Upper lobe of right lung (tissue), 1 donor: Measurements from ENCODE around the gene CHST5. TPM values are rescaled to one million over a fixed set of nuclear protein-coding genes. Genes with fewer than 3 reads are reported as not detected.

Experiments used
- ATAC-seq: fragments of 200-7000 bp; cut with Tn5 transposase; one replicate; pipeline ENCODE4 v1.9.1; 2020; ENCODE audit warnings: mild to moderate bottlenecking, moderate library complexity
- DNase-seq: peaks from one replicate; pipeline ENCODE4 v3.0.0-alpha.2; 2020
- H3K27ac ChIP-seq: fragments of 200-600 bp; one replicate; pipeline ENCODE4 v1.8.0; 2022
- H3K27me3 ChIP-seq: fragments of 200-600 bp; one replicate; pipeline ENCODE4 v1.8.0; 2022; ENCODE audit warnings: mild to moderate bottlenecking
- H3K36me3 ChIP-seq: fragments of 200-600 bp; one replicate; pipeline ENCODE4 v1.8.0; 2022
- H3K4me1 ChIP-seq: fragments of 200-600 bp; one replicate; pipeline ENCODE4 v1.8.0; 2022
- H3K4me3 ChIP-seq: fragments of 200-600 bp; one replicate; pipeline ENCODE4 v1.8.0; 2022; ENCODE audit warnings: mild to moderate bottlenecking
- H3K9me3 ChIP-seq: fragments of 200-600 bp; one replicate; pipeline ENCODE4 v1.8.0; 2022
- CTCF ChIP-seq: fragments of 200-600 bp; IDR thresholded peaks from one replicate; pipeline ENCODE4 v1.8.0; 2022; ENCODE audit warnings: antibody characterized with exemption
- intact Hi-C: fragments of 100-400 bp; cut with DNase I; formaldehyde crosslinking; loops from one replicate; pipeline ENCODE4 v1.11.0; 2022
- total RNA-seq: library from RNA; stranded (reverse); fragmentation: NEBNext Ultra II Directional; extraction: Animal tissue kit (Norgen Biotek cat#: 25700); gene quantifications from one replicate; pipeline ENCODE4 v1.2.1, GENCODE V29; 2021
- donor health status: DM: no; HTN: yes; CAD: no; lungs with severe emphysema.

CHST5 gene
- total RNA-seq, 1 donor from 2014 or later = not detected

GRCh38 chr16:75566758-75567255 lies 30.9 kb upstream of the CHST5 start:
- no peak for TF ChIP-seq CTCF
- intact Hi-C loops = no loop called here
- peak overlapping the region; percentile 100 for H3K4me3 ChIP-seq
- peaks cover 39% of the 10 kb centered on the region for H3K4me1 ChIP-seq
- peaks cover 39% of the 10 kb centered on the region for H3K36me3 ChIP-seq
- H3K27me3 ChIP-seq = no peaks in the 10 kb centered on the region
- peak overlapping the region; percentile 87 for H3K27ac ChIP-seq
- ATAC-seq (peak; percentile 2), DNase-seq (no peak)
- no peaks in the 10 kb centered on the region for H3K9me3 ChIP-seq

DNA sequence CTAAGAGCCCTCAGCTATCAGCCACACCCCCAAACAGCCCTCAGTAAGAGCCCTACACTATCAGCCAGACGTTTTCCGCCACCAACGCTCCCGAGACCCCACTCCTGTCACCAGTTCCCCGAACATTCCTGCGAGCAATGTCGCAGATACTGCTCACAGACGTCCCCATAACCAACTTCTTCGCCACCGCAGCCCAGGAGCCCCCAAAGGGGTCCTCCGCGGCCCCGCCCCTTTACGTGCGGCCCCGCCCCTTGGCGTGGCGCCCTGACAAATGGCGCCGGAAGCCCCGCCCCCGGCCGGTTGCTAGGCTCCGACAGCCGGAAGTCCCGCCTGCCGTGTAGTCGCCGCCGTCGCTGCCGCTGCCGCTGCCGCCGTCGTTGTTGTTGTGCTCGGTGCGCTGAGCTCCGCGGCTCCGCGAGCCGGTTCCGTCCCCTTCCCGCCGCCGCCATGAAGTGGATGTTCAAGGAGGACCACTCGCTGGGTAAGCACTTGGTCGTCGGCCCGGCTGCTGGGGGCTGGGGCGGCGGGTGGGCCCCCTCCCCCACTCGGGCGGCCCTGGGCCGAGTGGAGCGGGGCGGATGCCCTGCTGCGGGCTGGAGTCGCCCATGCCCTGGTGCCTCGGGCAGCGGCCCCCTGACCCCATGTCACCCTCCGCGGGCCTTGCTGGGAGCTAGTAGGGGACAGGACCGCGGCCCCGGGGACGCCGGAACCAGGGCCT lies 30.3 kb upstream of the CHST5 start, which contains the start of gene GABARAPL2:
Gene GABARAPL2, plus strand, starts transcription at position 340 of the 718 bp plus-strand sequence. Its CDS starts 108 bp downstream, at position 448.
- Histone ChIP-seq H3K36me3 (peaks cover 35% of the 10 kb centered on the region), H3K4me1 (peaks cover 33% of the 10 kb centered on the region), H3K27me3 (no peaks in the 10 kb centered on the region), H3K9me3 (no peaks in the 10 kb centered on the region), H3K4me3 (peak within 1 kb of the TSS; percentile 100), H3K27ac (peak within 1 kb of the TSS; percentile 87)
- DNase-seq (peak; percentile 94), ATAC-seq (peak; percentile 95)
- intact Hi-C loops = no loop called here
- no peak for TF ChIP-seq CTCF

DNA sequence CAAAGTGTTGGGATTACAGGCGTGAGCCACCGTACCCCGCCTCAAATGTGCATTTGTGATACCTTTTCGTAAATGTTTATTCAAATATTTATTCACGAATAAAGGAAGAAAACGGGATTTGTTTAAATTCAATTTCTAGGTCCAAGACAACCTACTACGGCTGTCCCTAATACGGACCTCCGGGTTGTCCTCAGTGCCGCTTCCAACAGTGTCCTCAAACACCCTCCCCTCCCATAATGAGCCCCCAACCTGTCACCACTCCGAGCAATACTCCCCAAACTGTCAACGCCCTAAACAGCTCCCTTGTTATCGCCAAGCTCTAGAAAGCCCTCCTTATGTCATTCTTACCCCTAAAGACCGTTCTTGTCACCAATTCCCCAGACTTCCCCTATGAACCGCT lies 29.7 kb upstream of the CHST5 start:
- Histone ChIP-seq H3K27ac (peak overlapping the region; percentile 87), H3K4me1 (peaks cover 27% of the 10 kb centered on the region), H3K4me3 (peak overlapping the region; percentile 100), H3K27me3 (no peaks in the 10 kb centered on the region), H3K36me3 (peaks cover 29% of the 10 kb centered on the region), H3K9me3 (no peaks in the 10 kb centered on the region)
- no peak for ATAC-seq
- TF ChIP-seq CTCF = no peak
- DNase-seq = no peak
- intact Hi-C loops = no loop called here

DNA sequence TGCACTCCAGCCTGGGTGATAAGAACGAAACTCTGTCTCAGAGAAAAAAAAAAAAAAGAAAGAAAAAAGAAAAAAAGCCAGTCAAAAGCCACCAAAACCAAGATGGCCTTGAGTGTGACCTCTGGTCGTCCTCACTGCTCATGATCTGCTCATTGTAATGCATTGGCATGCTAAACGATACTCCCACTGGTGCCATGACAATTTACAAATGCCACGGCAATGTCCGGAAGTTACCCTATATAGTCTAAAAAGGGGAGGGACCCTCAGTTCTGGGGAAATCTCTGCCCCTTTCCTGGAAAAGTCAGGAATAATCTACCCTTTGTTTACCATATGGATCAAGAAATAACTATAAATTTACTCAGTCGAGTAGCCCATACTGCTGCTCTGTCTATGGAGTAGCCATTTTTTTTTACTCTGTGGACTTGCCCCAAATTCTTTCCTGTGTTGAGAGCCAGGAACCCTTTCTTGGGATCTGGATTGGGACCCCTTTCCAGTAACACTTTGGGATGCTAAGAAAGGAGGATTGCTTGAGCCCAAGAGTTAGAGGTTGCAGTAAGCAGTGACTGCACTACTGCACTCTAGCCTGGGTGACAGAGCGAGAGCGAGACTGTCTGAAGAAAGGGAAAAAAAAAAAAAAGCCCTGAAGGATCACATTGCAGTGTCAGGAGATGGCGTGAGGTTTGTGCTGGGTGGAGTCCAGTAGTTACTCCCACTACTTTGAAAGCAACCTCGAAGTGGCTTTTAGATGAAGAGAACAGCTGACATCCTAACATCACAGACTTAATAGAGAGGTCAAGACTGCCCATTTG lies 23.9 kb upstream of the CHST5 start:
- DNase-seq = no peak

More for the DNA sequence above, 23.9 kb upstream of the CHST5 start:
- H3K9me3 ChIP-seq = no peaks in the 10 kb centered on the region
- no peak for ATAC-seq
- H3K36me3 ChIP-seq = no peaks in the 10 kb centered on the region
- H3K27ac ChIP-seq = no peak overlapping the region
- H3K4me3 ChIP-seq = no peak overlapping the region
- no peaks in the 10 kb centered on the region for H3K27me3 ChIP-seq
- peaks cover 11% of the 10 kb centered on the region for H3K4me1 ChIP-seq
- TF ChIP-seq CTCF = no peak
- intact Hi-C loops = no loop called here
